GM23338 (cell line): Measurements from ENCODE around the gene GABARAP.

Experiments used
- CREB1 ChIP-seq: fragments of 250-450 bp; sonication (Bioruptor Pico); IDR thresholded peaks from 2 replicates; pipeline ENCODE4 v1.5.0; 2020; ENCODE audit warnings: low read depth, mild to moderate bottlenecking, moderate library complexity
- CTCF ChIP-seq, 2 experiments: fragments of 200-600 bp in 1 of 2; sonication (generic) in 1 of 2; conservative IDR thresholded peaks; 2 replicates each; pipeline versions ENCODE4 v1.5.1 to v1.6.1; 2016 to 2017; ENCODE audit warnings: antibody characterized with exemption in 2 of 2, low read depth in 2 of 2, mild to moderate bottlenecking in 2 of 2, moderate library complexity in 1 of 2
- EZH2 ChIP-seq: fragments of 200-600 bp; sonication (generic); IDR thresholded peaks from one replicate; pipeline ENCODE4 v1.8.0; 2017; ENCODE audit warnings: antibody characterized with exemption, mild to moderate bottlenecking, low read depth; ENCODE audit not compliant: unreplicated experiment
- EZH2phosphoT487 ChIP-seq: fragments of 200-600 bp; sonication (generic); IDR thresholded peaks from one replicate; pipeline ENCODE4 v1.8.1; 2018; ENCODE audit warnings: antibody characterized with exemption; ENCODE audit not compliant: unreplicated experiment
- JUNB ChIP-seq: IDR thresholded peaks from one replicate; pipeline ENCODE4 v1.6.1; 2016; ENCODE audit warnings: antibody characterized with exemption; ENCODE audit not compliant: unreplicated experiment
- NANOG ChIP-seq: IDR thresholded peaks from 2 replicates; pipeline ENCODE4 v1.6.1; 2016; ENCODE audit warnings: antibody characterized with exemption, borderline replicate concordance
- POLR2AphosphoS5 ChIP-seq: IDR thresholded peaks from 2 replicates; pipeline ENCODE4 v1.6.1; 2016; ENCODE audit warnings: antibody characterized with exemption, low read depth
- REST ChIP-seq: IDR thresholded peaks from one replicate; pipeline ENCODE4 v1.6.1; 2018; ENCODE audit warnings: antibody characterized with exemption; ENCODE audit not compliant: unreplicated experiment
- ZNF114 ChIP-seq: fragments of 250-450 bp; sonication (Bioruptor Pico); IDR thresholded peaks from 2 replicates; pipeline ENCODE4 v1.5.0; 2020; ENCODE audit warnings: mild to moderate bottlenecking, moderate library complexity
- ZNF331 ChIP-seq: fragments of 250-450 bp; sonication (Bioruptor Pico); IDR thresholded peaks from 2 replicates; pipeline ENCODE4 v1.5.0; 2020; ENCODE audit warnings: low read depth, mild to moderate bottlenecking, moderate library complexity
- ZNF462 ChIP-seq: fragments of 250-450 bp; sonication (Bioruptor Pico); IDR thresholded peaks from 2 replicates; pipeline ENCODE4 v1.5.0; 2020; ENCODE audit warnings: mild to moderate bottlenecking, moderate library complexity

- TF ChIP-seq REST (no peak), CTCF (conservative IDR thresholded peaks at IDR 0.05; ENCODE audit: low read depth in 2 of 2) (no peak), NANOG (no peak), EZH2 (no peak), POLR2AphosphoS5 (no peak), JUNB (no peak), ZNF331 (CRISPR knock-in tag) (no peak), ZNF114 (no peak), ZNF462 (CRISPR knock-in tag) (no peak), CREB1 (no peak), EZH2phosphoT487 (no peak)
Measured at GRCh38 chr17:7232114-7232513, 10.1 kb downstream of the GABARAP start.
